HepG2 (cell line): ENCODE measurements around the gene SPACA4. TPM values are rescaled to one million over a fixed set of nuclear protein-coding genes. Genes with fewer than 3 reads are reported as not detected.
A peak's percentile ranks its signal among the peaks of the same experiment; 100 is the strongest.

Experiments
- FOXM1 ChIP-seq: sonication (generic); formaldehyde crosslinking; IDR thresholded peaks from 2 replicates; pipeline ENCODE4 v1.5.0; 2020; ENCODE audit warnings: missing genetic modification reagents
- MED13 ChIP-seq: sonication (generic); formaldehyde crosslinking; IDR thresholded peaks from 2 replicates; pipeline ENCODE4 v1.5.0; 2020; ENCODE audit warnings: missing genetic modification reagents
- MIXL1 ChIP-seq: IDR thresholded peaks from 2 replicates; pipeline ENCODE4 v1.6.1; 2016
- SETDB1 ChIP-seq: sonication (generic); formaldehyde crosslinking; IDR thresholded peaks from 2 replicates; pipeline ENCODE4 v1.5.1; 2020; ENCODE audit warnings: missing genetic modification reagents, mild to moderate bottlenecking, borderline replicate concordance
- SMAD3 ChIP-seq: sonication (generic); formaldehyde crosslinking; IDR thresholded peaks from 2 replicates; pipeline ENCODE4 v1.4.0; 2020; ENCODE audit warnings: missing genetic modification reagents
- SMARCC2 ChIP-seq: fragments of 450-650 bp; IDR thresholded peaks from 2 replicates; pipeline ENCODE4 v1.6.1; 2017; ENCODE audit warnings: antibody characterized with exemption, mild to moderate bottlenecking
- SMC3 ChIP-seq: IDR thresholded peaks from 2 replicates; pipeline ENCODE4 v1.6.1; 2011; ENCODE audit warnings: low read length, improper control_type of control experiment
- TBX2 ChIP-seq: sonication (generic); formaldehyde crosslinking; IDR thresholded peaks from 2 replicates; pipeline ENCODE4 v1.5.0; 2020; ENCODE audit warnings: missing genetic modification reagents, mild to moderate bottlenecking, borderline replicate concordance
- ZFYVE20 ChIP-seq: sonication (generic); formaldehyde crosslinking; IDR thresholded peaks from 2 replicates; pipeline ENCODE4 v1.8.0; 2023; ENCODE audit warnings: low read depth, mild to moderate bottlenecking, moderate library complexity, missing genetic modification reagents, borderline replicate concordance
- ZNF225 ChIP-seq: sonication (generic); formaldehyde crosslinking; IDR thresholded peaks from 2 replicates; pipeline ENCODE4 v1.4.0; 2020; ENCODE audit warnings: mild to moderate bottlenecking, missing genetic modification reagents
- ZNF256 ChIP-seq: sonication (generic); formaldehyde crosslinking; conservative IDR thresholded peaks from 2 replicates; pipeline ENCODE4 v1.4.0; 2020; ENCODE audit warnings: missing genetic modification reagents
- ZNF629 ChIP-seq: sonication (generic); formaldehyde crosslinking; conservative IDR thresholded peaks from 2 replicates; pipeline ENCODE4 v1.5.0; 2020; ENCODE audit warnings: missing genetic modification reagents
- ZNF749 ChIP-seq: sonication (generic); formaldehyde crosslinking; IDR thresholded peaks from 2 replicates; pipeline ENCODE4 v1.8.0; 2022; ENCODE audit warnings: mild to moderate bottlenecking, missing genetic modification reagents, moderate library complexity, borderline replicate concordance
- ZNF841 ChIP-seq: sonication (generic); formaldehyde crosslinking; IDR thresholded peaks from 2 replicates; pipeline ENCODE4 v1.8.1; 2023; ENCODE audit warnings: missing genetic modification reagents, borderline replicate concordance
- polyA plus RNA-seq, 8 experiments: library from polyadenylated mRNA; depleted of rRNA in 3 of 8; stranded (reverse) in 7 of 8; unstranded in 1 of 8; fragments of >200 nt; fragmentation: Illumina TruSeq in 4 of 8; extraction: Trizol in 4 of 8; gene quantifications; 2 replicates each; pipeline versions ENCODE4 v1.2.1 to v1.2.3, GENCODE V29; 2011 to 2016; ENCODE audit warnings: low read depth in 4 of 8, missing spikeins in 1 of 8, mixed read lengths in 1 of 8; ENCODE audit not compliant: insufficient read depth in 1 of 8
- total RNA-seq, 5 experiments: library from RNA; depleted of rRNA; stranded (reverse); fragments of >200 nt; fragmentation: Illumina TruSeq; extraction: Trizol; gene quantifications; 2 replicates each; pipeline ENCODE4 v1.2.3, GENCODE V29; 2016; ENCODE audit warnings: low read depth in 1 of 5
- TF ChIP-seq, protein P1 (sequence below): sonication (generic); formaldehyde crosslinking; IDR thresholded peaks from 2 replicates; pipeline ENCODE4 v1.9.0; 2021; ENCODE audit warnings: missing genetic modification reagents, borderline replicate concordance
- TF ChIP-seq, protein P2 (sequence below): sonication (generic); formaldehyde crosslinking; IDR thresholded peaks from 2 replicates; pipeline ENCODE4 v1.8.1; 2023; ENCODE audit warnings: missing genetic modification reagents, inconsistent platforms, borderline replicate concordance
- TF ChIP-seq, protein P3 (sequence below): sonication (generic); formaldehyde crosslinking; conservative IDR thresholded peaks from 2 replicates; pipeline ENCODE4 v1.4.0; 2020; ENCODE audit warnings: missing genetic modification reagents
- TF ChIP-seq, protein P4 (sequence below): sonication (generic); formaldehyde crosslinking; IDR thresholded peaks from 2 replicates; pipeline ENCODE4 v1.4.0; 2020; ENCODE audit warnings: missing genetic modification reagents
- TF ChIP-seq, protein P5 (sequence below): sonication (generic); formaldehyde crosslinking; IDR thresholded peaks from 2 replicates; pipeline ENCODE4 v1.4.0; 2020; ENCODE audit warnings: low read depth, mild to moderate bottlenecking, missing genetic modification reagents
- TF ChIP-seq, protein P6 (sequence below): sonication (generic); formaldehyde crosslinking; IDR thresholded peaks from 2 replicates; pipeline ENCODE4 v1.5.0; 2020; ENCODE audit warnings: missing genetic modification reagents
- TF ChIP-seq, protein P7 (sequence below): sonication (generic); formaldehyde crosslinking; IDR thresholded peaks from 2 replicates; pipeline ENCODE4 v1.4.0; 2020; ENCODE audit warnings: missing genetic modification reagents

The SPACA4 gene
- total and polyA plus RNA-seq, 2 of the 13 experiments (the other 11 are each of a cell fraction or from before 2014, with no cell fraction given): not detected

DNA sequence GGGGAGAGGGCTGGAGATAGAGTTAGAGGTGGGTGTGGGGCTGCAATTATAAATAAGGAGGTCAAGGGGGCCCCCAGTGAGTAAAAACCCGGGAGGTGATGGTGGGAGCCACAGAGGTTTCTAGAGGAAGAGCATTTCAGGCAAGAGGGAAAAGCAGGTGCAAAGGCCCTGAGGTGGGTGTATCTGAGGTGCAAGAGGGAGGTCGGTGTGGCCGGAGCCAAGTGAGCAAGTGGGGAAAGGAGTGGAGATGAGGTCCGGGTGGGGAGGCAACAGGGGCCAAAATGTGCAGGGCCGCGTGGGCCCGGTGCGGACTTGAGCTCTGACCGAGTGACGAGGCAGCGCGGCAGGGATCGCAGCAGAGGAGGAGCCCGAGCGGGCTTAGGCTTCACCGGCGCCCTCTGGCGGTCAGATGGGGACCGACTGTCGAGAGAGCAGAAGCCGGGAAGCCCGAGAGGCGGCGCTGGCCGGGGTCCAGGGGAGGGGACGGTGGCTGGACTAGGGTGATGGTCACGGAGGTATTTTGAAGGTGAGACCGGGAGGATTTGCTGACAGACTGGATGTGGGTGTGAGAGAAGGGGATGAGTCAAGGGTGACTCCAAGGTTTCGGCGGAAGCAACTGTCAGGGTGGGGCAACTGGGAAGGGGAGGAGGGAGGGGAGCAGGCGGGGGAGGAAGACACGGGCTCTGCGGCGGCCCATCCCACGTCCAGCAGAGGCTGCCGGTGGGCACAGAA, 17.7 kb upstream of the SPACA4 start (continued):
- no peak for TF ChIP-seq SETDB1 (CRISPR knock-in tag)
- TF ChIP-seq, protein P1, sequence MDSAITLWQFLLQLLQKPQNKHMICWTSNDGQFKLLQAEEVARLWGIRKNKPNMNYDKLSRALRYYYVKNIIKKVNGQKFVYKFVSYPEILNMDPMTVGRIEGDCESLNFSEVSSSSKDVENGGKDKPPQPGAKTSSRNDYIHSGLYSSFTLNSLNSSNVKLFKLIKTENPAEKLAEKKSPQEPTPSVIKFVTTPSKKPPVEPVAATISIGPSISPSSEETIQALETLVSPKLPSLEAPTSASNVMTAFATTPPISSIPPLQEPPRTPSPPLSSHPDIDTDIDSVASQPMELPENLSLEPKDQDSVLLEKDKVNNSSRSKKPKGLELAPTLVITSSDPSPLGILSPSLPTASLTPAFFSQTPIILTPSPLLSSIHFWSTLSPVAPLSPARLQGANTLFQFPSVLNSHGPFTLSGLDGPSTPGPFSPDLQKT (CRISPR knock-in tag): no peak
- peak; percentile 34; the same call in 1 of the 2 replicates for TF ChIP-seq SMC3
- no peak for TF ChIP-seq SMAD3
- no peak for TF ChIP-seq FOXM1 (CRISPR knock-in tag)
- 0 out of 2 replicates have a peak, but pooled peaks have one; percentile 16 for TF ChIP-seq ZNF225 (CRISPR knock-in tag)
- TF ChIP-seq, protein P2, sequence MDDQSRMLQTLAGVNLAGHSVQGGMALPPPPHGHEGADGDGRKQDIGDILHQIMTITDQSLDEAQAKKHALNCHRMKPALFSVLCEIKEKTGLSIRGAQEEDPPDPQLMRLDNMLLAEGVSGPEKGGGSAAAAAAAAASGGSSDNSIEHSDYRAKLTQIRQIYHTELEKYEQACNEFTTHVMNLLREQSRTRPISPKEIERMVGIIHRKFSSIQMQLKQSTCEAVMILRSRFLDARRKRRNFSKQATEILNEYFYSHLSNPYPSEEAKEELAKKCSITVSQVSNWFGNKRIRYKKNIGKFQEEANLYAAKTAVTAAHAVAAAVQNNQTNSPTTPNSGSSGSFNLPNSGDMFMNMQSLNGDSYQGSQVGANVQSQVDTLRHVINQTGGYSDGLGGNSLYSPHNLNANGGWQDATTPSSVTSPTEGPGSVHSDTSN (CRISPR knock-in tag): no peak
- TF ChIP-seq, protein P3, sequence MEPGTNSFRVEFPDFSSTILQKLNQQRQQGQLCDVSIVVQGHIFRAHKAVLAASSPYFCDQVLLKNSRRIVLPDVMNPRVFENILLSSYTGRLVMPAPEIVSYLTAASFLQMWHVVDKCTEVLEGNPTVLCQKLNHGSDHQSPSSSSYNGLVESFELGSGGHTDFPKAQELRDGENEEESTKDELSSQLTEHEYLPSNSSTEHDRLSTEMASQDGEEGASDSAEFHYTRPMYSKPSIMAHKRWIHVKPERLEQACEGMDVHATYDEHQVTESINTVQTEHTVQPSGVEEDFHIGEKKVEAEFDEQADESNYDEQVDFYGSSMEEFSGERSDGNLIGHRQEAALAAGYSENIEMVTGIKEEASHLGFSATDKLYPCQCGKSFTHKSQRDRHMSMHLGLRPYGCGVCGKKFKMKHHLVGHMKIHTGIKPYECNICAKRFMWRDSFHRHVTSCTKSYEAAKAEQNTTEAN: no peak
- TF ChIP-seq ZNF841 (CRISPR knock-in tag): no peak
- TF ChIP-seq, protein P4, sequence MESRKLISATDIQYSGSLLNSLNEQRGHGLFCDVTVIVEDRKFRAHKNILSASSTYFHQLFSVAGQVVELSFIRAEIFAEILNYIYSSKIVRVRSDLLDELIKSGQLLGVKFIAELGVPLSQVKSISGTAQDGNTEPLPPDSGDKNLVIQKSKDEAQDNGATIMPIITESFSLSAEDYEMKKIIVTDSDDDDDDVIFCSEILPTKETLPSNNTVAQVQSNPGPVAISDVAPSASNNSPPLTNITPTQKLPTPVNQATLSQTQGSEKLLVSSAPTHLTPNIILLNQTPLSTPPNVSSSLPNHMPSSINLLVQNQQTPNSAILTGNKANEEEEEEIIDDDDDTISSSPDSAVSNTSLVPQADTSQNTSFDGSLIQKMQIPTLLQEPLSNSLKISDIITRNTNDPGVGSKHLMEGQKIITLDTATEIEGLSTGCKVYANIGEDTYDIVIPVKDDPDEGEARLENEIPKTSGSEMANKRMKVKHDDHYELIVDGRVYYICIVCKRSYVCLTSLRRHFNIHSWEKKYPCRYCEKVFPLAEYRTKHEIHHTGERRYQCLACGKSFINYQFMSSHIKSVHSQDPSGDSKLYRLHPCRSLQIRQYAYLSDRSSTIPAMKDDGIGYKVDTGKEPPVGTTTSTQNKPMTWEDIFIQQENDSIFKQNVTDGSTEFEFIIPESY (CRISPR knock-in tag): peak; percentile 33; the same call in 1 of the 2 replicates
- TF ChIP-seq ZNF256 (CRISPR knock-in tag): no peak
- TF ChIP-seq TBX2 (CRISPR knock-in tag): no peak
- TF ChIP-seq, protein P5, sequence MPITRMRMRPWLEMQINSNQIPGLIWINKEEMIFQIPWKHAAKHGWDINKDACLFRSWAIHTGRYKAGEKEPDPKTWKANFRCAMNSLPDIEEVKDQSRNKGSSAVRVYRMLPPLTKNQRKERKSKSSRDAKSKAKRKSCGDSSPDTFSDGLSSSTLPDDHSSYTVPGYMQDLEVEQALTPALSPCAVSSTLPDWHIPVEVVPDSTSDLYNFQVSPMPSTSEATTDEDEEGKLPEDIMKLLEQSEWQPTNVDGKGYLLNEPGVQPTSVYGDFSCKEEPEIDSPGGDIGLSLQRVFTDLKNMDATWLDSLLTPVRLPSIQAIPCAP (CRISPR knock-in tag): no peak
- TF ChIP-seq SMARCC2: no peak
- TF ChIP-seq ZNF629 (CRISPR knock-in tag): no peak
- TF ChIP-seq, protein P6, sequence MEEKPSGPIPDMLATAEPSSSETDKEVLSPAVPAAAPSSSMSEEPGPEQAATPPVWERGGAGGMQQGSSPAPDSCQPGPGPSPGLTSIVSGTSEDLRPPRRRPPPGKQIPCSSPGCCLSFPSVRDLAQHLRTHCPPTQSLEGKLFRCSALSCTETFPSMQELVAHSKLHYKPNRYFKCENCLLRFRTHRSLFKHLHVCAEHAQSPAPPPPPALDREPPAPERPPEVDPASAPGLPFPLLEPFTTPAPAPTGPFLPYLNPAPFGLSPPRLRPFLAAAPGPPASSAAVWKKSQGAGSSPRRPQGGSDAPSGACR: no peak
- TF ChIP-seq ZFYVE20 (CRISPR knock-in tag): no peak
- no peak for TF ChIP-seq MED13 (CRISPR knock-in tag)
- TF ChIP-seq, protein P7, sequence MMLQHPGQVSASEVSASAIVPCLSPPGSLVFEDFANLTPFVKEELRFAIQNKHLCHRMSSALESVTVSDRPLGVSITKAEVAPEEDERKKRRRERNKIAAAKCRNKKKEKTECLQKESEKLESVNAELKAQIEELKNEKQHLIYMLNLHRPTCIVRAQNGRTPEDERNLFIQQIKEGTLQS (CRISPR knock-in tag): no peak
- TF ChIP-seq ZNF749: no peak
- no peak for TF ChIP-seq MIXL1 (CRISPR knock-in tag)
